Ishikawa (cell line): ENCODE data around the gene ZYX.

ENCODE experiments used
- CEBPB ChIP-seq: IDR thresholded peaks from 2 replicates; pipeline ENCODE4 v1.6.1; 2012
- CREB1 ChIP-seq: IDR thresholded peaks from 2 replicates; pipeline ENCODE4 v1.6.1; 2012; ENCODE audit warnings: low read depth
- EGR1 ChIP-seq: IDR thresholded peaks from 2 replicates; pipeline ENCODE4 v1.6.1; 2012
- EP300 ChIP-seq: IDR thresholded peaks from 2 replicates; pipeline ENCODE4 v1.6.1; 2012; ENCODE audit warnings: borderline replicate concordance
- FOXM1 ChIP-seq: IDR thresholded peaks from 2 replicates; pipeline ENCODE4 v1.6.1; 2012; ENCODE audit warnings: low read depth, borderline replicate concordance
- NFIC ChIP-seq: IDR thresholded peaks from 2 replicates; pipeline ENCODE4 v1.6.1; 2012
- RAD21 ChIP-seq: IDR thresholded peaks from 2 replicates; pipeline ENCODE4 v1.6.1; 2012; ENCODE audit warnings: low read depth
- TAF1 ChIP-seq: IDR thresholded peaks from 2 replicates; pipeline ENCODE4 v1.6.1; 2012; ENCODE audit warnings: low read depth, mild to moderate bottlenecking
- TCF12 ChIP-seq: IDR thresholded peaks from 2 replicates; pipeline ENCODE4 v1.6.1; 2012; ENCODE audit warnings: low read depth
- TEAD4 ChIP-seq: IDR thresholded peaks from 2 replicates; pipeline ENCODE4 v1.6.1; 2012
- YY1 ChIP-seq: IDR thresholded peaks from 2 replicates; pipeline ENCODE4 v1.6.1; 2012; ENCODE audit warnings: low read depth
- ZBTB7A ChIP-seq: IDR thresholded peaks from 2 replicates; pipeline ENCODE4 v1.6.1; 2012; ENCODE audit warnings: low read depth
- TF ChIP-seq, protein P1 (sequence below): IDR thresholded peaks from 2 replicates; pipeline ENCODE4 v1.6.1; 2012
- TF ChIP-seq, protein P2 (sequence below): IDR thresholded peaks from 2 replicates; pipeline ENCODE4 v1.6.1; 2012
- TF ChIP-seq, protein P3 (sequence below): IDR thresholded peaks from 2 replicates; pipeline ENCODE4 v1.6.1; 2012; ENCODE audit warnings: low read depth, mild to moderate bottlenecking

The ZYX gene

DNA sequence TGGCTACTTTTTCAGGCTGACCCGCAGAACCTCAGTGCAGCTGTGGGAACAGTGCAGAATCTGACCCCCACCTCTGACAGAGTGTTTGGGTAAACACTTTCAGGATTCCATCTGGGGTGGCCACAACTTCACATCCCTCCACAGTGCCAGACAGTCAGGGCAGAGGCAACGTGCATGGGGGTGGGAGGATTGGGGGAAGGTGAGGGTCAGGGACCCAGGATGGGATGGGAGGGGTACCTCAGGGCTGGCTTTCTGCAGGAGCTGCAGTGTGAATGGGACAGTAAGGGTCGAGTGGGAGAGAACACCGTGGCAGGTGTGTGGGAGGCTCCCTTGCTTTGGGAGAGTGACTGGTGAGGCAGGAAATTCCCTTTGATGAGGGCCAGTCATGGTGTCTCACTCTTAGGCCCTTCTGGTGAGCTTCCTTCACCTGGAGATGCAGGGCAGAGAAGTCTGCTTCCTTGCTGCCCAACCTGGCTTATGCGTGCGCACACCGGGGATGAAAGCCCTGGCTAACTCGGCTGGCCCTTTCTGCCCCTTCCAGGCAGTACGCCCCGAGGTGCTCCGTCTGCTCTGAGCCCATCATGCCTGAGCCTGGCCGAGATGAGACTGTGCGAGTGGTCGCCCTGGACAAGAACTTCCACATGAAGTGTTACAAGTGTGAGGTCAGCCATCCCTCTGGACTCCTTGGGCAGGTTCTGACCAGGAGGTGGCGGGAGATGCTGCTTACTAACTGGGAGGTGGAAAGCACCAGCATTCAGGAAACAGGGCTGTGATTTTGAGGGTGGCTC is 8.4 kb downstream of the ZYX start:
- TF ChIP-seq CEBPB, result no peak
- TF ChIP-seq FOXM1, result no peak
- TF ChIP-seq ZBTB7A, result no peak
- TF ChIP-seq EGR1, result no peak
- no peak for TF ChIP-seq TEAD4
- no peak for TF ChIP-seq TCF12
- TF ChIP-seq TAF1, result no peak
- TF ChIP-seq NFIC, result no peak
- TF ChIP-seq, protein P1, sequence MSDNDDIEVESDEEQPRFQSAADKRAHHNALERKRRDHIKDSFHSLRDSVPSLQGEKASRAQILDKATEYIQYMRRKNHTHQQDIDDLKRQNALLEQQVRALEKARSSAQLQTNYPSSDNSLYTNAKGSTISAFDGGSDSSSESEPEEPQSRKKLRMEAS, result no peak

DNA sequence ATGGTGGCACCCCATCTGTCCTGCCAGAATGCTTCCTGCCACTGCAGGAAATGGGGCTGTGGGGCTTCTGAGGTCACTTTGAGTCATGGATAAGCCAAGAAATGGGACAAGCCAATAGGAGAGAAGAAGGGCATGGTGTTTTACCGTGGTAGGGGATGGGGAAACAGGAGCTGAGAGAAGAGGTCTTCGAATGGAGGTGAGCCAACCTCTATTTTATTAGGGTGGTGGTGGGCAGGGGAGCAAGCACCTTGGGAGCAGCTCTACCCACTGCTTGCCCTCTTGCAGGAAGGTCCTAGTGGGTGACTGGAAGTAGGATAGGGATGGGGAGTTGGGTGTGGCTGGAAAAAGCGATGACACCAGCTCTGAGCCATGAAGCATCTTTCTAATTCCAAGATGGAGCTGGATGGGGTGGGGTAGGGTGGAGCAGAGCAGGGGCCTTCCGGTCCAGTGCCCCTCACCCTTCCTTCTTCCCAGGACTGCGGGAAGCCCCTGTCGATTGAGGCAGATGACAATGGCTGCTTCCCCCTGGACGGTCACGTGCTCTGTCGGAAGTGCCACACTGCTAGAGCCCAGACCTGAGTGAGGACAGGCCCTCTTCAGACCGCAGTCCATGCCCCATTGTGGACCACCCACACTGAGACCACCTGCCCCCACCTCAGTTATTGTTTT is 9.1 kb downstream of the ZYX start:
- no peak for TF ChIP-seq ZBTB7A
- TF ChIP-seq, protein P2, sequence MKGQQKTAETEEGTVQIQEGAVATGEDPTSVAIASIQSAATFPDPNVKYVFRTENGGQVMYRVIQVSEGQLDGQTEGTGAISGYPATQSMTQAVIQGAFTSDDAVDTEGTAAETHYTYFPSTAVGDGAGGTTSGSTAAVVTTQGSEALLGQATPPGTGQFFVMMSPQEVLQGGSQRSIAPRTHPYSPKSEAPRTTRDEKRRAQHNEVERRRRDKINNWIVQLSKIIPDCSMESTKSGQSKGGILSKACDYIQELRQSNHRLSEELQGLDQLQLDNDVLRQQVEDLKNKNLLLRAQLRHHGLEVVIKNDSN, result no peak
- no peak for TF ChIP-seq EGR1
- no peak for TF ChIP-seq TEAD4
- no peak for TF ChIP-seq CREB1
- TF ChIP-seq YY1, result no peak
- TF ChIP-seq FOXM1, result no peak
- no peak for TF ChIP-seq TAF1
- TF ChIP-seq EP300, result no peak
- TF ChIP-seq, protein P3, sequence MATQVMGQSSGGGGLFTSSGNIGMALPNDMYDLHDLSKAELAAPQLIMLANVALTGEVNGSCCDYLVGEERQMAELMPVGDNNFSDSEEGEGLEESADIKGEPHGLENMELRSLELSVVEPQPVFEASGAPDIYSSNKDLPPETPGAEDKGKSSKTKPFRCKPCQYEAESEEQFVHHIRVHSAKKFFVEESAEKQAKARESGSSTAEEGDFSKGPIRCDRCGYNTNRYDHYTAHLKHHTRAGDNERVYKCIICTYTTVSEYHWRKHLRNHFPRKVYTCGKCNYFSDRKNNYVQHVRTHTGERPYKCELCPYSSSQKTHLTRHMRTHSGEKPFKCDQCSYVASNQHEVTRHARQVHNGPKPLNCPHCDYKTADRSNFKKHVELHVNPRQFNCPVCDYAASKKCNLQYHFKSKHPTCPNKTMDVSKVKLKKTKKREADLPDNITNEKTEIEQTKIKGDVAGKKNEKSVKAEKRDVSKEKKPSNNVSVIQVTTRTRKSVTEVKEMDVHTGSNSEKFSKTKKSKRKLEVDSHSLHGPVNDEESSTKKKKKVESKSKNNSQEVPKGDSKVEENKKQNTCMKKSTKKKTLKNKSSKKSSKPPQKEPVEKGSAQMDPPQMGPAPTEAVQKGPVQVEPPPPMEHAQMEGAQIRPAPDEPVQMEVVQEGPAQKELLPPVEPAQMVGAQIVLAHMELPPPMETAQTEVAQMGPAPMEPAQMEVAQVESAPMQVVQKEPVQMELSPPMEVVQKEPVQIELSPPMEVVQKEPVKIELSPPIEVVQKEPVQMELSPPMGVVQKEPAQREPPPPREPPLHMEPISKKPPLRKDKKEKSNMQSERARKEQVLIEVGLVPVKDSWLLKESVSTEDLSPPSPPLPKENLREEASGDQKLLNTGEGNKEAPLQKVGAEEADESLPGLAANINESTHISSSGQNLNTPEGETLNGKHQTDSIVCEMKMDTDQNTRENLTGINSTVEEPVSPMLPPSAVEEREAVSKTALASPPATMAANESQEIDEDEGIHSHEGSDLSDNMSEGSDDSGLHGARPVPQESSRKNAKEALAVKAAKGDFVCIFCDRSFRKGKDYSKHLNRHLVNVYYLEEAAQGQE, result no peak
- TF ChIP-seq TCF12, result no peak
- no peak for TF ChIP-seq RAD21
- TF ChIP-seq CEBPB, result no peak
- TF ChIP-seq, protein P1, result no peak
- no peak for TF ChIP-seq NFIC

DNA sequence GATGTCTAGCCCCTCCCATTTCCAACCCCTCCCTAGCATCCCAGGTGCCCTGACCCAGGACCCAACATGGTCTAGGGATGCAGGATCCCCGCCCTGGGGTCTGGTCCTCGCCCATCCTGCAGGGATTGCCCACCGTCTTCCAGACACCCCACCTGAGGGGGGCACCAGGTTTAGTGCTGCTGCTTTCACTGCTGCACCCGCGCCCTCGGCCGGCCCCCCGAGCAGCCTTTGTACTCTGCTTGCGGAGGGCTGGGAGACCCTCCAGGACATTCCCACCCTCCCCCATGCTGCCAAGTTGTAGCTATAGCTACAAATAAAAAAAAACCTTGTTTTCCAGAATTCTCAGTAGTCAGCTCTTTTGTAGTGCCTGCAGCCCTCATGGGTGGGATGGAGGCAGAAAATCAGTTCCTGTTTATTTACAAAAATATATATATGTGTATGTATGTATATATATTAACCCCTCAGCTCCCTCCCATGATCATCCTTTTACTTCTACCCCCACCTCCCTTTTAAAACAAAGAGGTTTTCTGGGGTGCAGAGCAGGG is 9.7 kb downstream of the ZYX start:
- TF ChIP-seq, protein P3, result no peak
- TF ChIP-seq RAD21, result no peak
- TF ChIP-seq TAF1, result no peak
- no peak for TF ChIP-seq TCF12
- TF ChIP-seq EP300, result no peak
- no peak for TF ChIP-seq EGR1
- TF ChIP-seq CREB1, result no peak
- no peak for TF ChIP-seq CEBPB
- TF ChIP-seq, protein P1, result no peak
- TF ChIP-seq, protein P2, result no peak
- TF ChIP-seq NFIC, result no peak
- TF ChIP-seq TEAD4, result no peak
- TF ChIP-seq YY1, result no peak
- no peak for TF ChIP-seq FOXM1
- no peak for TF ChIP-seq ZBTB7A

DNA sequence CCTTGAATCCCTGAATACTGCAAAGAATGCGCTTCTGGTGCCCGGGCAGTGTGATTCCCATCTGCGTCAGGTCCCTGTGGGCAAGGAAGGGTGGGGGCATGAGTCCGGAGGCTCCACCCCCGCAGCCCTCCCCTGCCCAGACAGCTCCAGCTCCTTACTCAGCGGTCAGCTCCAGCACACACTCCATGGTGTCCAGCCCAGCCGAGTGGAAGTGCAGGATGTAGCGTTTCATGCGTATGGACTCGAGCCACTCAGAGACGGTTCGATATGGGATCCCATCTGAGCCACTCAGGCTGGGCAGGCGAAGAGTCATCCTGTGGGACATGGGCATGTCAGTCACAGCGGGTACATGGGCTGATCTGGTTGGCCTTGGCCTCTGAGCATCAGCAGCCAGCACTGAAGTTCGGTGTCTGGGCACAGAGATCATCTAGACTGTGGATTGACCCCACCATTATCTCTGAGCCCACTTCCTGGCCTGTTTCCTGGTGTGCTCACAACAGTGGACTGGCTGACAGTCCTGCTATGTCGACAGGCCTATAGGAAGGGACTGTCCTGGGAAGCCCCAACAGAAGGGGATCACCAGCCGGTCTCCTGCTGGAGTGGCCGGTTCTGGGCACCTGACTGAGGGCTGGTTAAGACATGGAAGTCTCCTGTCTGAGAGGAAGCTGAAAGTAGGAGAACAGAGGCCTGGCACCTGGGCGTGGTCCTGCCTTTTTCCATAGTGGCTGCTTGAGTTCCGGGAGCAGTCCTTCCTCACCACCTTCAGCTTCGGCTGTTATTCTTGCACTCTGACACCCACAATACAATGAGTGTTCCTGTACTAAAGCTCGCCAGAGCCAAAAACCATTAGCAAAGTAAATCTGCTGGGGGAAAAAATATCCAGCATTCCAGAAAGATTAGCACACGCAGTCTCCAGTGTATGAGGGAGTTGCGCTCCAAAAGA is 10.6 kb downstream of the ZYX start:
- TF ChIP-seq TAF1 (no peak), EGR1 (no peak), CEBPB (no peak), YY1 (no peak), ZBTB7A (no peak), EP300 (no peak), NFIC (no peak), FOXM1 (no peak), CREB1 (no peak), TCF12 (no peak), RAD21 (no peak), TEAD4 (no peak)
- TF ChIP-seq, protein P1, result no peak
- TF ChIP-seq, protein P3, result no peak
